Stomach (tissue), 9 donors: ENCODE measurements around the gene CDX4. TPM values are rescaled to one million over a fixed set of nuclear protein-coding genes. Genes with fewer than 3 reads are reported as not detected.

Source experiments
- DNase-seq, 2 donors: peaks; one replicate each; pipeline versions ENCODE4 v3.0.0 to v3.0.0-alpha.2; 2013 to 2019
- H3K27ac ChIP-seq, 5 donors: fragments of 200-600 bp in 4 of 5; sonication (generic) in 4 of 5; one replicate each; pipeline ENCODE4 v1.5.1; 2013 to 2019; ENCODE audit warnings: mild to moderate bottlenecking in 1 of 5, moderate library complexity in 1 of 5
- H3K27me3 ChIP-seq, 3 donors: fragments of 200-600 bp; sonication (generic); one replicate each; pipeline ENCODE4 v1.5.1; 2017 to 2019; ENCODE audit warnings: mixed run types in 1 of 3
- H3K36me3 ChIP-seq, 4 donors: fragments of 200-600 bp; sonication (generic); 1 replicate in 3 of 4; 2 replicates in 1 of 4; pipeline ENCODE4 v1.5.1; 2016 to 2019
- H3K4me1 ChIP-seq, 4 donors: fragments of 200-600 bp; sonication (generic); one replicate each; pipeline ENCODE4 v1.5.1; 2016 to 2019
- H3K4me3 ChIP-seq, 4 donors: fragments of 200-600 bp; sonication (generic) in 3 of 4; one replicate each; pipeline ENCODE4 v1.5.1; 2016 to 2019; ENCODE audit warnings: mild to moderate bottlenecking in 1 of 4
- H3K9me3 ChIP-seq, 4 donors: fragments of 200-600 bp; sonication (generic); one replicate each; pipeline ENCODE4 v1.5.1; 2016 to 2019
- CTCF ChIP-seq, 7 experiments: fragments of 450-650 bp in 4 of 7; fragments of 200-600 bp in 3 of 7; sonication (generic) in 3 of 7; IDR thresholded peaks; one replicate each; pipeline ENCODE4 v1.5.1; 2016 to 2019; ENCODE audit warnings: antibody characterized with exemption in 7 of 7, control low read depth in 2 of 7, mild to moderate bottlenecking in 1 of 7
- EP300 ChIP-seq: sonication (generic); formaldehyde crosslinking; IDR thresholded peaks from one replicate; pipeline ENCODE4 v1.6.1; 2017; ENCODE audit warnings: antibody characterized with exemption
- POLR2A ChIP-seq, 4 donors: fragments of 450-650 bp; IDR thresholded peaks; one replicate each; pipeline ENCODE4 v1.6.1; 2016; ENCODE audit warnings: antibody characterized with exemption in 4 of 4, control low read depth in 2 of 4, mild to moderate bottlenecking in 1 of 4, moderate library complexity in 1 of 4
- POLR2AphosphoS5 ChIP-seq, 3 donors: sonication (generic); formaldehyde crosslinking; IDR thresholded peaks; one replicate each; pipeline ENCODE4 v1.6.1; 2016; ENCODE audit warnings: antibody characterized with exemption in 3 of 3
- WGBS, 5 donors: extraction: QIAGEN DNeasy Blood & Tissue Kit in 3 of 5; methylation state at CpG; one replicate each; pipeline versions ENCODE4 v1.1.5 to v1.1.7; 2013 to 2018; 5-methylcytosine and 5-hydroxymethylcytosine counted together
- intact Hi-C: fragments of 100-400 bp; cut with DNase I; formaldehyde crosslinking; loops from one replicate; pipeline ENCODE4 v1.15.1; 2023; ENCODE audit warnings: low total_unique reads
- polyA plus RNA-seq, 3 donors: library from polyadenylated mRNA; stranded (reverse); fragments of 200-250 nt; gene quantifications; one replicate each; pipeline ENCODE4 v1.2.3, GENCODE V29; 2013
- total RNA-seq, 5 donors: library from RNA; depleted of rRNA; stranded (reverse); fragments of >200 nt; gene quantifications; one replicate each; pipeline versions ENCODE4 v1.1.0 to v1.2.3, GENCODE V29; 2014 to 2016
- donor health status: healthy with polysubstance abuse.
- donor health status: Bipolar disorder and iron deficiency.
- donor health status: healthy.

The CDX4 gene
- total and polyA plus RNA-seq, 8 donors: not detected

- Histone ChIP-seq H3K4me3 (no peak overlapping the region), H3K27ac (no peak overlapping the region), H3K9me3 (peaks cover 0 to 2% (median 0%) of the 10 kb centered on the region in 4 donors), H3K27me3 (no peaks in the 10 kb centered on the region), H3K36me3 (no peaks in the 10 kb centered on the region), H3K4me1 (no peaks in the 10 kb centered on the region)
- intact Hi-C loops: no loop called here
- TF ChIP-seq POLR2AphosphoS5 (IDR thresholded peaks at IDR 0.05) (no peak), EP300 (no peak), CTCF (IDR thresholded peaks at IDR 0.05) (no peak), POLR2A (IDR thresholded peaks at IDR 0.05) (no peak)
- DNase-seq: peak in 1 of 2 donors; percentile 56
Measured at GRCh38 chrX:73457306-73457705, 10.5 kb downstream of the CDX4 start.

- intact Hi-C loops: no loop called here
- H3K36me3 ChIP-seq: no peaks in the 10 kb centered on the region
- no peak for TF ChIP-seq POLR2A (IDR thresholded peaks at IDR 0.05)
- TF ChIP-seq CTCF (IDR thresholded peaks at IDR 0.05): no peak
- DNase-seq: no peak
- H3K4me1 ChIP-seq: no peaks in the 10 kb centered on the region
- H3K27ac ChIP-seq: no peak overlapping the region
- no peaks in the 10 kb centered on the region for H3K27me3 ChIP-seq
- H3K4me3 ChIP-seq: no peak overlapping the region
- no peaks in the 10 kb centered on the region for H3K9me3 ChIP-seq
Measured at GRCh38 chrX:73468376-73468775, 21.5 kb downstream of the CDX4 start.

- Histone ChIP-seq H3K27me3 (no peaks in the 10 kb centered on the region), H3K27ac (no peak overlapping the region), H3K4me1 (no peaks in the 10 kb centered on the region), H3K36me3 (no peaks in the 10 kb centered on the region), H3K9me3 (peaks cover 0 to 16% (median 5%) of the 10 kb centered on the region in 4 donors), H3K4me3 (no peak overlapping the region)
- intact Hi-C loops: no loop called here
- DNase-seq: no peak
- TF ChIP-seq CTCF (IDR thresholded peaks at IDR 0.05) (no peak), EP300 (no peak), POLR2A (IDR thresholded peaks at IDR 0.05) (no peak), POLR2AphosphoS5 (IDR thresholded peaks at IDR 0.05) (no peak)
- 85 to 95% (median 92%) methylated on average over 4 of the region's 4 CpGs for WGBS, 5 donors
Measured at GRCh38 chrX:73478961-73479360, 32.1 kb downstream of the CDX4 start.

- intact Hi-C loops: no loop called here
- WGBS, 5 donors: 58 to 86% (median 79%) methylated on average over 1 to 2 of the region's 2 CpGs
- TF ChIP-seq EP300 (no peak), POLR2A (IDR thresholded peaks at IDR 0.05) (no peak), CTCF (IDR thresholded peaks at IDR 0.05) (no peak), POLR2AphosphoS5 (IDR thresholded peaks at IDR 0.05) (no peak)
- no peak overlapping the region for H3K4me3 ChIP-seq
- no peaks in the 10 kb centered on the region for H3K36me3 ChIP-seq
- no peaks in the 10 kb centered on the region for H3K27me3 ChIP-seq
- no peaks in the 10 kb centered on the region for H3K4me1 ChIP-seq
- H3K9me3 ChIP-seq: peaks cover 0 to 16% (median 5%) of the 10 kb centered on the region in 4 donors
- H3K27ac ChIP-seq: no peak overlapping the region
- DNase-seq: no peak
Measured at GRCh38 chrX:73481521-73481920, 34.7 kb downstream of the CDX4 start.
